NK-92 (cell line): ENCODE data around the gene PLXNC1.

ENCODE experiments used
- DNase-seq: peaks from one replicate; lab custom pipeline; 2025; ENCODE audit not compliant: unreplicated experiment; lab: John Stamatoyannopoulos, UW

Gene PLXNC1

DNA sequence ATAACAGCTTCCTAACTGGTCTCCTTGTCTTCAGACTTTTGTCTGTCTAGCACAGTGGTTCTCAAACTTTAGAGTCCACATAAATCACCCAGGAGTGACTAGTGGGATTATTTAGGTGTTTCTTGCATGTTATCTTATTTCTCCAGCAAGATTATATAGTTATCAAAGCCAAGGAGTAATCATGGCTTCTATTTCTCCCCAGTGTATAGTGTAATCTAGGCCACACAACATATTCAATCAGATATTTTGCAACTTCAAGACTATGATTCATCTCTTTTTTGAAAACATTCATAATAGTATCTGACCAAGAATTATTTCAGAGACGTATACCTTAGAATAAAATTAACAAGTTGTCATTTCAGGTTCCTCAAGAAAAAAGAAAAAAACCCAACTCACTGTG, 179.4 kb downstream of the PLXNC1 start:
- DNase-seq, result no peak

DNA sequence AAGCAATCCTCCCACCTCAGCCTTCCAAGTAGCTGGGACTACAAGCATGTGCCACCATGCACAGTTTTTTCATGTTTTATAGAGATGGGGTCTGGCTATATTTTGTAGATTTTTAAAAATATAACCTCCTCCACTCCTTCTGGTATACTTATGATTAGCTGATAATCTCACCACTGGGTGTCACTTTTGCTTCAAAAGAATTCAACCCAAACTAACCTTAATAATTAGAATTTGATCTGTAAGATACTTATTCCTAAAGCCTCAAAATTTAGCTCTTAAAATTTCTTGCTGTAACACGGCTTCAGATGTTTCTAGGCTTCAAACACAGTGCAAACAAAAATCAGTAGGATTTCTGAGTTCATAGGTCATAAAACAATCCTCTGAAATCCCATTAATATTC, 181.0 kb downstream of the PLXNC1 start:
- no peak for DNase-seq

DNA sequence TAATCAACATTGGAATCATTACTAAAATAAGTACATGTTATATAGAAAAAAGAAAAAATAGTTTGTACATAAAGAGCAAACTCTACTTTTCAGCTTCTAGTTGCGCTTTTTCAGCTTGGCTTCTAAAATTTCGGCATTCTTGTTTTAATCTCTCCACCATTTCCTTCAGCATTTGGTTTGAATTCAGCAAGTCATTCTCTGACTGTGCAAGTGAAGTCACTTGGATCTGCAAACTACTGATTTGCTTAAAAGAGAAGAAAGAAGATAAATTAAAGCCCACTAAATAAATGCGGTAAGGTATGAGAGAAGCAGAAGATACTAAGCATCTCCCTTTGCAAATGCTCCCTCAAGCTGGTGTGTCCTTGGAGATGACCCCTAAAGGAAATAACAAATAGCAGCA, 185.0 kb downstream of the PLXNC1 start:
- DNase-seq, result no peak

DNA sequence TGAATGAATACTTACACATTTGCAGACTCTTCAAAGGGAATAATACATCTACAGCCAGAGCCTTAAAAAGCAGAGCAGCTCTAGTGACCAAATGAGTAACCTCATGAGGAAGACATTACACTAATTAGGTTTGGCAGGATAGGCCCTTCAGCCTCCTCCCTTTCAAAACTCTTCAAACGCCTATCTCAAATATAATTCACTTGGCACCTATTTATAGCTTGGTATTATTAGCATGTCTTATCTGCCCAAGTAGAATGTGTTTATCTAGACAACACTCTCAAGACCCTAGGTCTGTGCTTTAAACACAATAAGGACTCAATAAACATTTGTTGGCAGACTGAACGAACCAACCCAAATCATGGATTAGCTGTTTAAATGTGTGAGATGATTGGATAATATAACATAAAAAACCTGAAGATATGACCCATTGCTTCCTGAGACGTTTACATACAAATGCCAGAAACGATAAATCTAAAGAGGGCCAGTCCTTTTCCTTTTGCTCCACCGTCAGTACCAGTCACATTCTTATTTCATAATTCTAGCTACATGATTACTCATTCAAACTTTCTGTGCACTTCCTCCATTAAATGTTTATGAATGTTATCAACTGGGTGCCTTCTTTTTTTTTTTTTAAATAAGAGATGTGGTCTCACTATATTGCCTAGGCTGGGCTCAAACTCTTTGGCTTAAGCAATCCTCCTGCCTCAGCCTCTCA, 188.0 kb downstream of the PLXNC1 start:
- DNase-seq, result no peak

DNA sequence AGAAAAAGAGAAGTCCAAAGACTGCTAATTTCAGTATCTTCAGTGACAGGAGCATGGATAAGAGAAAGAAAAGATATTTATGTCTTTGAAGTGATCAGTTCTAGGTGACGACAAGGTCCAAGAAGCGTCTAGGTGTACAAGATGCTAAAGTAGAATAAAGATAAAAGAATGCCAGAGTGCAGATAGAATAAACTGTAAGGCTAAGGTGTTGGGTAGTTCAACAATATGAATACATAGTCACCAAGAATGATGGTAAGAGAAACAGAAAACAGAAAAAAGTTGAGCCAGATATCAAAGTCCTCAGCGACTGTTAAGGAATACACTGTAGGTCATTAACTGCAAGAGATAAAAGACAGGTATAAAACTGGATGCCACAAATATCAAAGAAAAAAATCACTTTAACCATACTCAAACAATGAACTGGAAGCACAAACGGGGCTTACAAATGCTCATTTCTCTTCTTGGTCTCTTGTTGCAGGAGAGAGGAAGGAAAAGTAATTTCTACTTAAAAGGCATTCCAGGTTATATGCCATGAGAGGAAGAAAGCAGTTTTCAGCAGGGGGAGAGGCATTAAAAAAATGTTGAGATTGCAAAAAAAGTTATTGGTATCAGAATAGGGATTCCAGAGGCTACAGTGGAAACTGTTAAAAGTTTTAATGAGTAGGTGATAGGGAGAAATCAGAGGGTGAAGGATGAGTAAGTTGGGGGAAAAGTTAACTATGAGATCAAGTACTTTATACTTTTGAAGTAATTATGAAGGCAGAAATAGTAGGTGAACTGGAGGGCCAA, 189.8 kb downstream of the PLXNC1 start:
- no peak for DNase-seq

DNA sequence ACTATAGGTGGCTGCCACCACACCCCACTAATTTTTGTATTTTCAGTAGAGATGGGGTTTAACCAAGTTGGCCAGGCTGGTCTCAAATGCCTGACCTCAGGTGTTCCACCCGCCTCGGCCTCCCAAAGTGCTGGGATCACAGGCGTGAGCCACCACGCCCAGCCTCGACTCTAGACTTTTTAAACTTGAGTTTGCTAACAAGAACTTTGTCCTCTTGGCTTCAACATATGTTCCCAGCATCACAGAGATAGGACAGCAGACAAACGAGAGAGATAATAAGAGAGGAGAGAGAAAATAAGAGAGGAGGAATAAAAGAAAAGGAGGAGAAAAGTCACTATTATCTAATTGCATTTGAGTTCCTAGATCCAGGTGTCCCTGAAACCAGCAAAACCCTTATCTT, 192.2 kb downstream of the PLXNC1 start:
- no peak for DNase-seq

DNA sequence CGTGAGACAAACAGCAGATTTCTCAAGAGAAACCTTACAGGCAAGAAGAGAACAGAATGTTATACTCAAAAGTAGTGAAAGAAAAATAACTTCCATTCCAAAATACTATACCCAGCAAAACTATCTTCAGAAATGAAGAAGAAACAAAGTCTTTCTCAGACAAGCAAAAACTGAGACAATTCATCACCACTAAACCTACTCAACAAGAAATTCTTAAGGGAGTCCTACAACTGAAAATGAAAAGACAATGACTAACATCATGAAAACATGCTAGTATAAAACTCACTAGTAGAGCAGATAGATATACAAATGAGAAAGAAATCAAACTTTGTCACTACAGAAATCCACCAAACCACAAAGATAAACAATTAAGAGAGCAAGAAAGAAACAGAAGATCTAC, 204.8 kb downstream of the PLXNC1 start:
- DNase-seq, result no peak
